GM19035 (cell line): Measurements from ENCODE around the gene MYO5B.

Experiments used
- ATAC-seq: cut with Tn5 transposase; IDR thresholded peaks from one replicate; pipeline ENCODE4 v1.9.1; 2021; ENCODE audit not compliant: unreplicated experiment

Gene MYO5B

DNA sequence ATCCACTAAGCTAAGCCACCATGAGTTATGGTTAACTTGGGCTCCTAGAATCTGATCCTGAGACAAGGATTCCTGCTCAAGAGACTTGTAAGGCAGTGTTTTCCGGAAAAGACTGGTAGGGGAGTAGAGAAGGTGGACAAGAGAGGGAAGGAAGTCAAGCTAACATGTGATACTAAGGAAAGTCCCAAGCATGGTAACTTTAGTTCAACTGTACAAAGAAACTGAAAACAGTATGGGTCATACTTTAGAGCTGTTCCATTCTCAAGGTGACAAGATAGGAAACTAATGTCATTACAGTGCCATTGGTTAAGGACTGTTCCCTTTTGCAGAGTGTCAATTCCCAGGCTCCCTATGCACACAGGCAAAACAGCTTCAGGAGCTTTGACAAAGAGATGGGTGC, 5.8 kb downstream of the MYO5B start:
- no peak for ATAC-seq

GRCh38 chr18:50188652-50189051, 6.3 kb downstream of the MYO5B start:
- ATAC-seq: no peak

DNA sequence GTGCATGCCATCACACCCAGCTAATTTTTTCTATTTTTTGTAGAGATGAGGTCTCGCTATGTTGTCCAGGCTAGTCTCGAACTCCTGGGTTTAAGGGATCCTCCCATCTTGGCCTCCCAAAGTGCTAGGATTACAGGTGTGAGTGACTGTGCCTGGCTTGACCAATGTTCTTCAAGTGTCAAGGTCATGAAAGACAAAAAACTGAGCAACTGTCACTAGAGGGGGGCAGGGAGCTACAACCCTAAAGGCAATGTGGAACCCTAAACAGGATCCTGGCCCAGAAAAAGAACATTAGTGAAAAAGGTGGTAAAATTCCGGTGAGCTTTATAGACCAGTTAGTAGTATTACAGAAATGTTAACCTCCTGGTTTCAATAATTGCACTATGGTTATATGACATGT, 7.3 kb downstream of the MYO5B start:
- no peak for ATAC-seq

- no peak for ATAC-seq
Measured at GRCh38 chr18:50186385-50186784, 8.6 kb downstream of the MYO5B start.

DNA sequence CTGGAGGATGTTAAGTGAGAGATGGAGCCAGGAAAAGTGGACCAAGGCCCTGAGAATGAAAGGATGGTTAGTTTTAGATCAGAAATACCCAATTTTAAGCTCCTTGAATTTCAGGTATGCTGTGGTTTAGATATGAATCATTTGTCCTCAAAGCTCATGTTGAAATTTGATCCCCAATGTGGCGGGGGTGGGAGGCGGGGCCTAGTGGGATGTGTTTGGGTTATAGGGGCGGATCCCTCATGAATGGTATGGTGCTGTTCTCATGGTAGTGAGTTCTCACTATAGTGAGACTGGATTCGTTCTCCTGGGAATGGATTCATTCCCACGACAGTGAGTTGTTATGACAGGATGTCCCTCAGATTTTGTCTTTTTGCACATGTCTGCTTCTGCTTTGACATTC, 11.4 kb downstream of the MYO5B start:
- no peak for ATAC-seq

- no peak for ATAC-seq
Measured at GRCh38 chr18:50182511-50182910, 12.4 kb downstream of the MYO5B start.

- no peak for ATAC-seq
Measured at GRCh38 chr18:50181590-50181989, 13.4 kb downstream of the MYO5B start.

DNA sequence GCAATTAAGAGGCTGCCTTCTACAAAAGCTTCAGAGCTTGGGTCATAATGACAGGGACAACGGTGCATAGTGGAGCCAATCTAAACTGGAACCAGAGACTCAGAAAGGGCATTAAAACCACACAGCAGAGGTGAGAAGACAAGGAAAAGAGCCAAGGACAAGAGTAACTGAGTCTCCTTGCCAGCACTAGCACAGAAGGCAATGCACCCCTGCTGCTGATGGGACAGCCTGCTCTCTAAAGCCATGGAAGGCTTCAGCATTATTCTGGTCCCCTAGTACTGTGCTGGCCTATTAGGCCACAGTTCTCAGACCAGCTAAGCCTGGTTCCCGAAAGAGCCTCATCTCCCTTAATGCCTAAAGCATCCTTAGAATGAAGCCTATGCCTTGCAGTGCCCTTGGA, 15.5 kb downstream of the MYO5B start:
- no peak for ATAC-seq

- no peak for ATAC-seq
Measured at GRCh38 chr18:50177294-50177992, 17.5 kb downstream of the MYO5B start.

- no peak for ATAC-seq
Measured at GRCh38 chr18:50172367-50172766, 22.6 kb downstream of the MYO5B start.

GRCh38 chr18:50171406-50171805, 23.5 kb downstream of the MYO5B start:
- ATAC-seq: no peak

- ATAC-seq: no peak
Measured at GRCh38 chr18:50170004-50170403, 24.9 kb downstream of the MYO5B start.

- ATAC-seq: no peak
Measured at GRCh38 chr18:50169149-50169548, 25.8 kb downstream of the MYO5B start.

DNA sequence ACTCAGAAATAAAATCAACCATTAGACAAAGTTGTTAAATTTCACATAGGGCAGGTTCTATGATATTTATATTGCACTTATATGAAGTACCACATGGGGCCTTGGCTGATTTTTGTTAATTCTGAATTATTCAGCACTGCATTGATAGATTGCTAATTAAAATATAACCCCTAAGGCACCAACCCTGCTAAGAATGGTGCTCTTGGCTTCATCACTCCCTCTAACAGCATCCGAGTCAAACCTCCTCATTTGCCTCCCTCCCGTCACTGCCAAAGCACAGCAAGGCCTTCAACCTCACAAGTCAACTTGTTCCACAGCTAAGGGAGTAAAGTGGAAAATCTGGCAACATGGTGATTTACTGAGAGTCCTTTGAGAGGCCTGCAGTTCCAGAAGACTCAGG, 27.0 kb downstream of the MYO5B start:
- no peak for ATAC-seq

DNA sequence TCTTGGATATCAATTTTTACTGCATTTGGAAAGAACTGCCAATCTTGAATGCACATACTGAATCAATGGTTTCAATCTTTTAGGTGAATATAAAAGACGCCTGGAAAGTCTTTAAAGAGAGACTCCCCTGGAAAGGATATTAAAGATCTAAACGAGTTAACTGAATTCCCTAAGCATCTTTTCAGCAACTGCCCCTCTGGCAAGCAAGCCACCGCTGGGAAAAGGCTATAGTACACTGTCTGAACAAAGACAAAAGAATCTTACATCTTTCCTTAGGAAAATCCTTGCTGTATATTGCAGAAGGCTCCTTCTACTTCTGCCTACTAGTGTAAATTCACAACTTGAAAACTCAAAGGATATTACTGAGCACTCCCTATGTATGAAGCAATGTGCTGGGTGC, 28.0 kb downstream of the MYO5B start:
- ATAC-seq: no peak

- ATAC-seq: no peak
Measured at GRCh38 chr18:50163505-50163904, 31.4 kb downstream of the MYO5B start.

- ATAC-seq: no peak
Measured at GRCh38 chr18:50162486-50163304, 32.3 kb downstream of the MYO5B start.

DNA sequence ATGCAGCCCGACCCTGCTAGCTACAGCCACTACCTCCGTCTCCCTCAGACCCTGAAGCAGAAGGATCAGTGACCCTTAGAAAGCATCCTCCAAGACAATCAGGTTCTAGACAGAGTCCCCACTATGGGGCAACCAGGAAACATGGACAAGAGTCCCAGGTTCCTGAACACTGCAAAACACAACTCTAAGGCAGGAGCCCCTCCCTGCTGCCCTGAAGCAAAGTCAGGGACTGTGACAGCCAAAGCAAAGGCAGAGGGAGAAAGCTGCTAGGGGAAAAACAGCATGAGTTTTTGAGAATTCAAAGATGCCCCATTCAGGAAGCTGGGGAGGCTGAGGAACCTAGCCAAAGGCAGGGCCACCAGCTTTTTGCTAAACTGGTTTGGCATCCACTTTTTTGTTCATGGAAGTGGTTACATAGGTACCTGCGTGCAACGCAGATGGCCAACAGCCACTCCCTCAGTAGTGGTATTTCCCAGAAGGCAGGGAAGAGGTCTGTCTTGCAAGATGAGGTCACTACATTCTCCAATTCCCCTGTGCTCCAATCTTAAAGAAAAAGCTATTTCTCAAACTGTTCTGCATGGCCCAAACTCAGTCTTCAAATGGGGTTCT, 33.2 kb downstream of the MYO5B start:
- no peak for ATAC-seq

GRCh38 chr18:50159654-50160046, 35.3 kb downstream of the MYO5B start:
- no peak for ATAC-seq

- no peak for ATAC-seq
Measured at GRCh38 chr18:50158866-50159653, 35.9 kb downstream of the MYO5B start.

- ATAC-seq: no peak
Measured at GRCh38 chr18:50155406-50155805, 39.5 kb downstream of the MYO5B start.
